Naive thymus-derived CD8-positive, alpha-beta T cell (primary cell): Measurements from ENCODE around the gene MIA3. TPM values are rescaled to one million over a fixed set of nuclear protein-coding genes. Genes with fewer than 3 reads are reported as not detected.

Experiments
- ATAC-seq, 2 donors: fragments of 150-1000 bp; cut with Tn5 transposase in 1 of 2; sonication (Bioruptor Pico), chemical (Tn5 transposase) in 1 of 2; 1 replicate in 1 of 2; 2 replicates in 1 of 2; pipeline ENCODE4 v1.10.0; 2021; ENCODE audit warnings: mild to moderate bottlenecking in 2 of 2, moderate library complexity in 2 of 2
- POLR2A ChIA-PET: fragments of 350-600 bp; sonication (Branson Sonifier 250); formaldehyde crosslinking; loops from one replicate; lab custom pipeline; 2021; ENCODE audit warnings: antibody characterized with exemption; lab: Charles Lee
- DNase-seq, 10 donors: peaks; one replicate each; pipeline versions ENCODE4 v3.0.0 to v3.0.0-alpha.2; 2020 to 2022
- H3K27ac Mint-ChIP-seq, 10 donors: one replicate each; pipeline ENCODE4 v1.8.0; 2020 to 2022; ENCODE audit warnings: mild to moderate bottlenecking in 10 of 10, mixed read lengths in 10 of 10, moderate library complexity in 4 of 10, inconsistent platforms in 1 of 10
- H3K27me3 Mint-ChIP-seq, 5 donors: one replicate each; pipeline ENCODE4 v1.8.0; 2021 to 2022; ENCODE audit warnings: mixed read lengths in 5 of 5
- H3K36me3 Mint-ChIP-seq, 3 donors: one replicate each; pipeline ENCODE4 v1.8.0; 2020 to 2022; ENCODE audit warnings: mixed read lengths in 3 of 3, mild to moderate bottlenecking in 2 of 3, inconsistent platforms in 1 of 3
- H3K4me1 Mint-ChIP-seq, 4 donors: one replicate each; pipeline ENCODE4 v1.8.0; 2021 to 2022; ENCODE audit warnings: mixed read lengths in 4 of 4
- H3K4me3 Mint-ChIP-seq, 10 donors: one replicate each; pipeline ENCODE4 v1.8.0; 2020 to 2022; ENCODE audit warnings: mild to moderate bottlenecking in 10 of 10, mixed read lengths in 10 of 10, moderate library complexity in 6 of 10, inconsistent platforms in 1 of 10
- H3K9me3 Mint-ChIP-seq, 9 donors: one replicate each; pipeline ENCODE4 v1.8.0; 2020 to 2022; ENCODE audit warnings: mixed read lengths in 9 of 9, mild to moderate bottlenecking in 3 of 9, inconsistent platforms in 1 of 9, moderate library complexity in 1 of 9
- polyA plus RNA-seq, 3 donors: library from polyadenylated mRNA; unstranded; fragments of 300-500 nt; fragmentation: Illumina TruSeq; gene quantifications; one replicate each; pipeline ENCODE4 v1.2.3, GENCODE V29; 2021
- total RNA-seq, 8 experiments: library from RNA in 2 of 8; stranded (reverse) in 2 of 8; gene quantifications; one replicate each; pipeline ENCODE4 v1.2.3 and lab custom pipeline; 2021 to 2026

Gene MIA3, protein sequence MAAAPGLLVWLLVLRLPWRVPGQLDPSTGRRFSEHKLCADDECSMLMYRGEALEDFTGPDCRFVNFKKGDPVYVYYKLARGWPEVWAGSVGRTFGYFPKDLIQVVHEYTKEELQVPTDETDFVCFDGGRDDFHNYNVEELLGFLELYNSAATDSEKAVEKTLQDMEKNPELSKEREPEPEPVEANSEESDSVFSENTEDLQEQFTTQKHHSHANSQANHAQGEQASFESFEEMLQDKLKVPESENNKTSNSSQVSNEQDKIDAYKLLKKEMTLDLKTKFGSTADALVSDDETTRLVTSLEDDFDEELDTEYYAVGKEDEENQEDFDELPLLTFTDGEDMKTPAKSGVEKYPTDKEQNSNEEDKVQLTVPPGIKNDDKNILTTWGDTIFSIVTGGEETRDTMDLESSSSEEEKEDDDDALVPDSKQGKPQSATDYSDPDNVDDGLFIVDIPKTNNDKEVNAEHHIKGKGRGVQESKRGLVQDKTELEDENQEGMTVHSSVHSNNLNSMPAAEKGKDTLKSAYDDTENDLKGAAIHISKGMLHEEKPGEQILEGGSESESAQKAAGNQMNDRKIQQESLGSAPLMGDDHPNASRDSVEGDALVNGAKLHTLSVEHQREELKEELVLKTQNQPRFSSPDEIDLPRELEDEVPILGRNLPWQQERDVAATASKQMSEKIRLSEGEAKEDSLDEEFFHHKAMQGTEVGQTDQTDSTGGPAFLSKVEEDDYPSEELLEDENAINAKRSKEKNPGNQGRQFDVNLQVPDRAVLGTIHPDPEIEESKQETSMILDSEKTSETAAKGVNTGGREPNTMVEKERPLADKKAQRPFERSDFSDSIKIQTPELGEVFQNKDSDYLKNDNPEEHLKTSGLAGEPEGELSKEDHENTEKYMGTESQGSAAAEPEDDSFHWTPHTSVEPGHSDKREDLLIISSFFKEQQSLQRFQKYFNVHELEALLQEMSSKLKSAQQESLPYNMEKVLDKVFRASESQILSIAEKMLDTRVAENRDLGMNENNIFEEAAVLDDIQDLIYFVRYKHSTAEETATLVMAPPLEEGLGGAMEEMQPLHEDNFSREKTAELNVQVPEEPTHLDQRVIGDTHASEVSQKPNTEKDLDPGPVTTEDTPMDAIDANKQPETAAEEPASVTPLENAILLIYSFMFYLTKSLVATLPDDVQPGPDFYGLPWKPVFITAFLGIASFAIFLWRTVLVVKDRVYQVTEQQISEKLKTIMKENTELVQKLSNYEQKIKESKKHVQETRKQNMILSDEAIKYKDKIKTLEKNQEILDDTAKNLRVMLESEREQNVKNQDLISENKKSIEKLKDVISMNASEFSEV (N-terminal part only)
- total RNA-seq (100 to 1,000 TPM; 102 to 103 TPM), polyA plus RNA-seq (10 to 100 TPM; 36.7 to 65.0 (median 52.9) TPM), total RNA-seq (lab: John Stamatoyannopoulos, UW) (115 to 269 (median 197) reads per million in 6 experiments)

DNA sequence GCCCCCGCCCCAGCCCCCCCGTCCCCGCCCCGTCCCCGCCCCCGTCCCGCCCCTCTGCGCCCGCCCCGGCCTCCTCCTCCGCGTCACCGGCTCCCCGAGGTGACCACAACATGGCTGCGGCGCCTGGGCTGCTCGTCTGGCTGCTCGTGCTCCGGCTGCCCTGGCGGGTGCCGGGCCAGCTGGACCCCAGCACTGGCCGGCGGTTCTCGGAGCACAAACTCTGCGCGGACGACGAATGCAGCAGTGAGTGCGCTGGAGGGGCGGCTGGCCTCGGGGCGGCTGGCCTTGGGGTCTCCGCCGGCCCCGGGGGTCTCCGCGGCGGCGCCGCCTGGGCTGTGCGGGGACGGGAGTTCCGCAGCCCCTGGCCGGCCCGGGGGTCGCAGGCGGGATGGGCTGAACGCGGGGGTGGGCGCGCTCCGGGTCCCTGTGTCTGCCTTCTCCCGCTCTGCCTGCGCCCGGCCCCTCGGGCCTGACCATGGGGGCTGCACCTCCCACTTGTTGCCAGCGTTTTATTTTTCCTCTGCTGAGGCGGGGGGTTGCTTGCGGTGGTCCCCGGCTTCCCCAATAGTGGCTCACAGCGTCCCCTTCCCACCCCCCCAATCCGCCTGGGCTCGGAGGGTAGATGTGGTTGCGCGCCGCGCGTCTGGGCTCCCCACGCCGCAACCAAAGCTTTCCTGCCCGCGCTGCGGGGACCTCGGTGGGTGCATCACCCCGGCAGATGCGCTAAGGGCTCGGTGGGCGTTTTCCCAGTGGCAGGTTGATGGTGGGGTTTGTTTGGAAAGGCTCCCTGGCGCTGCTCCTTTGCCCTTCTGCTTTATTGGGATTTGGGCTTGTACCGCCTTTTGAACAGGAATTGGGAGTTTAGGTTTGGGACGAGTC lies at the start of gene MIA3:
MIA3 (plus strand) TSS at position 97 of the 879 bp plus-strand sequence; CDS start at position 111, 14 bp downstream.
- H3K9me3 Mint-ChIP-seq = no peaks in the 10 kb centered on the region
- POLR2A ChIA-PET = interaction anchor here (0.6 to 2.9 kb wide), 5 partner anchors 16 to 622 kb away, joined by 3 to 15 read pairs (median 4); partner anchors contain the start of gene TAF1A
- peaks cover 0 to 24% (median 0%) of the 10 kb centered on the region in 3 donors for H3K36me3 Mint-ChIP-seq
- ATAC-seq = peak; percentile 42 to 55
- peaks cover 3 to 20% (median 10%) of the 10 kb centered on the region in 5 donors for H3K27me3 Mint-ChIP-seq
- H3K4me3 Mint-ChIP-seq = peak within 1 kb of the TSS; percentile 88 to 98 (median 94)
- peak within 1 kb of the TSS; percentile 93 to 99 (median 98) for H3K27ac Mint-ChIP-seq
- H3K4me1 Mint-ChIP-seq = peaks cover 25 to 39% (median 37%) of the 10 kb centered on the region in 4 donors
- DNase-seq = peak; percentile 43 to 80 (median 59)

DNA sequence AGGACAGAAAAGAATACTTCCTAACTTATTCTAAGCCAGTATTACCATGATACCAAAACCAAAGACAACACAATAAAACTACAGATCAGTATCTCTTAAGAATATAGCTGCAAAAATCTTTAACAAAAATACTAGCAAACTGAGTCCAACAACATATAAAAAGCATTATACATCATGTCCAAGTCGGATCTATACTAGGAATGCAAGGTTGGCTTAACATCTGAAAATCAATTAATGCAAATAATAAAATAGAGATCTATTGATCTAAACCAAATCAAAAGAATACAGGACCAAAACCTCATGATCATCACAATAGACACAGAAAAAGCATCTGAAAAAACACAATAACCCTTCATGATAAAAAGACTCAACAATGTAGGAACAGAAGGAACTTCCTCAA lies 47.1 kb upstream of the MIA3 start:
- Mint-ChIP-seq H3K27ac (peak overlapping the region in 1 of 10 donors; percentile 14), H3K4me3 (no peak overlapping the region), H3K9me3 (peaks cover 0 to 9% (median 0%) of the 10 kb centered on the region in 9 donors), H3K4me1 (peaks cover 9 to 26% (median 16%) of the 10 kb centered on the region in 4 donors), H3K27me3 (no peaks in the 10 kb centered on the region), H3K36me3 (peaks cover 27 to 89% (median 53%) of the 10 kb centered on the region in 3 donors)
- ATAC-seq (no peak), DNase-seq (no peak)
- POLR2A ChIA-PET = no interaction called here

DNA sequence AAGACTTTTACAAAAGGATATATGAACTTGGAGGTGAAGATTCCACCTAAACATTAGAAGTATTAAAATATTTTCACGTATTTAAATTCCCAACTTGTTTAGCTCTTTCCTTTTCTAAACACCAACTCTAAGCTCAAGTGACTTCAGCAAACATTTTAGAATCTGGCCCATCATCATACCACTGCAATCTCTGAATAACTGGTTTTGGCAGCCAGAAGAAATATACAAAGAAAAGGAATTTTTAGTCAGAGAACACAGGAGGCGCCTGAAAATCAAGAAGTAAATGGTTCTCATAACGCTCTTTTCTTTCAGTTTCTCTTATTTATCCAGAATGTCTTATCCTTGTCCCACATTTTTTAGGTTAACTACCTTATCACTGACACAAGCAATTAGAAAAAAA lies 38.6 kb upstream of the MIA3 start:
- Mint-ChIP-seq H3K9me3 (no peaks in the 10 kb centered on the region), H3K4me1 (peaks cover 5 to 34% (median 19%) of the 10 kb centered on the region in 4 donors), H3K27me3 (no peaks in the 10 kb centered on the region), H3K4me3 (no peak overlapping the region), H3K27ac (no peak overlapping the region), H3K36me3 (peaks cover 30 to 87% (median 45%) of the 10 kb centered on the region in 3 donors)
- POLR2A ChIA-PET = interaction anchor here (2.4 kb wide), 1 partner anchor 10 kb away, joined by 8 read pairs; the partner anchor contains the start of gene TAF1A
- DNase-seq (no peak), ATAC-seq (no peak)

DNA sequence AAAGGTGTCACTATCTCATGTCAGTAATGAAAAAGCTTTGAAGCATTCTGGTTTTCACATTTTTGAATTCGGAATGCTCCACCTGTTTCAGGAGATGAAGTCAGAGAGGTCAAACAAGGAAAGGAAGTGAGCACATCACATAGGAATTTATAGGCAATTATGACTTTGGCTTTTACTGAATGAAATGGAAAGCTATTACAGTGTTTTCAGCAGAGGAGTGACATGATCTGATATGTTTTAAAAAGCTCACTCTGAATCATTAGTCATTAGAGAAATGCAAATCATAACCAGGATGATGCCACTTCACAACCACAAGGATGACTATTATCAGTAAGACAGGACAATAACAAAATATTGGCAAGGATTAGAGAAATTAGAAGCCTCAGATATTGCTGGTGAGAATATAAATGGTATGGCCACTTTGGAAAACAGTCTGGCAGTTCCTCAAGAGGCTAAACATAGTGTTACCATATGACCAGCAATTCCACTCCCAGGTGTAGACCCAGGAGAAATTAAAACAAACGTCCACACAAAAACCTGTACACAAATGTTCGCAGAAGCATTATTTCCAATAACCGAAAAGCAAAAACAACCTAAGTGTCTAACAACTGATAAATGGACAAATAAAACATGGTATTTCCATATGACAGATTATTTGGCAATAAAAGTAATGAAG lies 35.7 kb upstream of the MIA3 start:
- H3K9me3 Mint-ChIP-seq = no peaks in the 10 kb centered on the region
- peaks cover 17 to 78% (median 38%) of the 10 kb centered on the region in 3 donors for H3K36me3 Mint-ChIP-seq
- peak overlapping the region in 1 of 10 donors; percentile 68 for H3K27ac Mint-ChIP-seq

DNA sequence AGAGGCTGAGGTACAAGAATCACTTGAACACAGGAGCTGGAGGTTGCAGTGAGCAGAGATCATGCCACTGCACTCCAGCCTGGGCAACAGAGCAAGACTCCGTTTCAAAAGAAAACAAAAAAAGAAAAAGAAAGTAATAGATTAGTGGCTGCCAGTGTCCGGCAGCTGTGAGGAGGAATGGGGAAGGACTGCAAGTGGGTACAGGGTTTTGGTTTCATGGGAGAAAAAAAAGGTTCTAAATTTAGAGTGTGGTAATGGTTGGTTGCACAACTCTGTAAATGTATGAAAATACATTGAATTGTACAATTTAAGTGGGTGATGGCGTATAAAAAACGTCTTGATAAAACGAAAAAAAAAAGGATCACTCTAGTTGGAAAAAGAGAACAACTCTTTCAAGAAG lies 34.8 kb upstream of the MIA3 start:
- Mint-ChIP-seq H3K9me3 (no peaks in the 10 kb centered on the region), H3K4me3 (peak overlapping the region in 1 of 10 donors; percentile 75), H3K27me3 (no peaks in the 10 kb centered on the region), H3K27ac (peak overlapping the region in 3 of 10 donors; percentile 22 to 80 (median 60)), H3K4me1 (peaks cover 14 to 59% (median 31%) of the 10 kb centered on the region in 4 donors), H3K36me3 (peaks cover 14 to 80% (median 35%) of the 10 kb centered on the region in 3 donors)
- ATAC-seq = no peak
- no peak for DNase-seq
- POLR2A ChIA-PET = no interaction called here

More for the DNA sequence above, 35.7 kb upstream of the MIA3 start:
- POLR2A ChIA-PET = no interaction called here
- peaks cover 16 to 55% (median 26%) of the 10 kb centered on the region in 4 donors for H3K4me1 Mint-ChIP-seq
- DNase-seq (no peak), ATAC-seq (no peak)
- no peaks in the 10 kb centered on the region for H3K27me3 Mint-ChIP-seq
- H3K4me3 Mint-ChIP-seq = peak overlapping the region in 1 of 10 donors; percentile 75

DNA sequence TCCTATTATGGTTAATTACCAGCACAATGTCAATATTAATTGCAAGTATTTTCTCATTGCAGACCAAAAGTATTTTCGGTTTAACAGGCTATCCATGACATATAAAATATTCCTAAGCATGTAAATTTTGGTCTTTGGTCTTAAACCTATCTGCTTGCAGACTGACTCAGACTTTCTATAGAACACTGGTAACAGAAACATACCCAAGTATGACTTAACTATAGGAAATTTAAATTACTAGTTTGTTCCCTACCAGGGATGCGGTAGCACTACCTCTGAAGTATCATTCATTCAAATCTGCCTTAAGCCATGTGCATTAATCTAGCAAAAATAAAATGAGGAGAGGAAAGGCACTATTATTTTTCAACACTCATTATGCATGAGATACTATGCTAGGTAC lies 31.1 kb upstream of the MIA3 start:
- peak overlapping the region in 3 of 10 donors; percentile 2 to 9 (median 3) for H3K4me3 Mint-ChIP-seq
- POLR2A ChIA-PET = no interaction called here
- no peaks in the 10 kb centered on the region for H3K9me3 Mint-ChIP-seq
- no peak for DNase-seq
- peak overlapping the region in 1 of 10 donors; percentile 22 for H3K27ac Mint-ChIP-seq
- H3K36me3 Mint-ChIP-seq = peaks cover 13 to 54% (median 28%) of the 10 kb centered on the region in 3 donors
- H3K4me1 Mint-ChIP-seq = peaks cover 22 to 73% (median 58%) of the 10 kb centered on the region in 4 donors
- H3K27me3 Mint-ChIP-seq = no peaks in the 10 kb centered on the region
- ATAC-seq = no peak

DNA sequence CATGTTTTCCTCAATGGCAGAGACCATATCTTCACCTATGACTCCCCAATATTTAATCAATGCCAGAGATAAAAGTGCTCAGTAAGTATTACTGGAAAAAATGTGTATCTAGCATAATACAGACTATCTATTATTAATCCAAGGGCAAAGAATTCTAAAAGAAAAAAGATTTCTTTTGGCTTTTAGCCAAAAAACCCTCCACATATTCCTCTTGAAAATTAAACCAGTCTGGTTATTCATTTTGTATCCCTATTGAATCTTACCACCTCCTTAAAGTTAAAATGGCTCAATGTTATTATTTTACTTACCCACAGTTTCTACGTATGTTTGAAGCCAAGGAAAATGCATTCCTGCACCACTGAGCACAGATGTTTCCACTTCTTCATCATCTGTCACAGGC lies 29.8 kb upstream of the MIA3 start:
- H3K9me3 Mint-ChIP-seq = no peaks in the 10 kb centered on the region
- no peaks in the 10 kb centered on the region for H3K27me3 Mint-ChIP-seq
- H3K27ac Mint-ChIP-seq = peak overlapping the region in 1 of 10 donors; percentile 96
- H3K36me3 Mint-ChIP-seq = peaks cover 9 to 41% (median 18%) of the 10 kb centered on the region in 3 donors
- H3K4me3 Mint-ChIP-seq = peak overlapping the region in 8 of 10 donors; percentile 4 to 99 (median 46)
- DNase-seq (no peak), ATAC-seq (no peak)
- peaks cover 18 to 60% (median 53%) of the 10 kb centered on the region in 4 donors for H3K4me1 Mint-ChIP-seq
- POLR2A ChIA-PET = no interaction called here

DNA sequence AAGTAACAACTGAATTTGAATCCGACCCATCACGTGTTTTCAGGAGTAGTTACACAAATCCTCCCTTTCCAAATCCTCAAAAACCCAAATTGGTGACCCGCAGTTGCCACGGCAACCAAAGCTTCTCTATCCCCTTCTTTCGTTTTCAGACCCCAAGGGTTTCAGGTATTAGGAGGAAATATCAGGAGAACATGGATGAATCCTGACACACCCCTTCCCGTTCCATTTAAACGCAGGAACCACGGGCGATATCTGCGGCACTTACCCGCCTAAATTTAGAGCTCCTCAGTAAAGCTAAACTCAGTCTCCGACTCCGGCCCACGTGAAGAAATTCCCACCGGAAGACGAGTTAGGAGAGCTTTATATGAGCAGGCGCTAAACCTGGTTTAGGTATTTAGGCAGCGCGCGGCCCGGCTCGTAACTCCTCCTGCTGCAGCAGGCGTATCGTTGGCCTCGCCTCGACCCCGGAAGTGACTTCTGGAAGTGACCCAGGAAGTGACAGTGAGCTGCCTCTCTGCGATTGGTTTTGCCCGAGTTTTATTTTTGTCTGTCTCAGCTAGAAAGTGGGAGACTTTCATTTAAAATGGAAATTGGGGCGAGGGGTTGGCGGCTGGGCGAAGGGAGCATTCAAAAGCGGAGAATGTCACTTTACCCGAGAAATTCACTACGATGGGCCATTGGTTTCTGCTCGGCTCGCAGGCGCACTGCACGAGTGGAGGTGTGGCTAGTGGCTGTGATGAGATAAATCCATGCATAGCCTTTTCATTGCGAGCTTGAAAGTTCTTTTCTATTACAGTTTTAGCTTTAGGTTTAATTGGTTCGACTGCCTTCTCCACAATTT lies 28.2 kb upstream of the MIA3 start, which contains the start of gene TAF1A:
TAF1A (minus strand) TSS at position 472 of the 841 bp plus-strand sequence.
- peaks cover 6 to 28% (median 14%) of the 10 kb centered on the region in 3 donors for H3K36me3 Mint-ChIP-seq
- H3K4me3 Mint-ChIP-seq = peak within 1 kb of the TSS; percentile 92 to 99 (median 98)
- H3K4me1 Mint-ChIP-seq = peaks cover 16 to 55% (median 48%) of the 10 kb centered on the region in 4 donors
- POLR2A ChIA-PET = interaction anchor here (0.6 to 3.1 kb wide), 8 partner anchors 10 to 123 kb away, joined by 3 to 15 read pairs (median 8); partner anchors contain the start of genes AIDA, BROX and MIA3
- DNase-seq (peak; percentile 74 to 95 (median 84)), ATAC-seq (peak; percentile 99)
- peak within 1 kb of the TSS; percentile 94 to 100 (median 98) for H3K27ac Mint-ChIP-seq
- no peaks in the 10 kb centered on the region for H3K27me3 Mint-ChIP-seq
- H3K9me3 Mint-ChIP-seq = no peaks in the 10 kb centered on the region

DNA sequence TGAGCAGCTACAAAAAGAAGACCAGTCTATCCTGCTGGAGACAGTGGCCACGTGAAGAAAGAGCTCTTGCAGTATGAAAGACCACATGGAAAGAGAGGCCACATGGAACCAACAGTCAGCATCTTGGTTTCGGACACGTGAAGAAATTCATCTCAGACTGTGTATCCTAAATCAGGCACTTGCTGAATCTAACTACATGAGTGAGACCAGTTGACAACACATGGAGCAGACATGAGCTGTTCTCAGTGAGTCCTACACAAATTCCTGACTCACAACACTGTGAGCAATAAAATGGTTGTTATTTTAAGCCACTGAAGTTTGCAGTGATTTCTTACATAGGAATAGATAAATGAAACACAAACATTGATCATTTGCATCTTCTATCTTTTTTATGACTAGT lies 25.7 kb upstream of the MIA3 start:
- Mint-ChIP-seq H3K36me3 (peaks cover 6 to 16% (median 12%) of the 10 kb centered on the region in 3 donors), H3K4me1 (peaks cover 13 to 38% (median 33%) of the 10 kb centered on the region in 4 donors), H3K27me3 (no peaks in the 10 kb centered on the region), H3K27ac (peak overlapping the region in 3 of 10 donors; percentile 21 to 51 (median 31)), H3K4me3 (no peak overlapping the region), H3K9me3 (no peaks in the 10 kb centered on the region)
- DNase-seq (no peak), ATAC-seq (no peak)
- POLR2A ChIA-PET = interaction anchor here (1.6 to 1.8 kb wide), 2 partner anchors 27 to 120 kb away, joined by 3 to 4 read pairs; partner anchors contain the start of genes AIDA and BROX
